Psoas muscle (tissue), 8 donors: ENCODE results near the gene ZNF737. TPM values are rescaled to one million over a fixed set of nuclear protein-coding genes. Genes with fewer than 3 reads are reported as not detected.
"Not testable (repeated sequence)": the region's sequence is repeated elsewhere in the genome, so short reads cannot be mapped to it uniquely, and the experiment has no call there.

Experiments
- ATAC-seq, 4 donors: fragments of 200-7000 bp; cut with Tn5 transposase; one replicate each; pipeline ENCODE4 v1.9.1; 2020; ENCODE audit warnings: moderate library complexity in 3 of 4, mild to moderate bottlenecking in 2 of 4
- DNase-seq, 2 donors: peaks; one replicate each; pipeline ENCODE4 v3.0.0-alpha.2; 2020
- H3K27ac ChIP-seq: fragments of 200-600 bp; one replicate; pipeline ENCODE4 v1.8.0; 2022
- H3K27me3 ChIP-seq, 3 donors: fragments of 200-600 bp in 1 of 3; one replicate each; pipeline versions ENCODE4 v1.6.1 to v1.8.0; 2013 to 2022; ENCODE audit warnings: low read length in 2 of 3, mild to moderate bottlenecking in 2 of 3, moderate library complexity in 1 of 3; ENCODE audit not compliant: insufficient read depth in 3 of 3
- H3K36me3 ChIP-seq, 2 donors: fragments of 200-600 bp in 1 of 2; one replicate each; pipeline versions ENCODE4 v1.6.1 to v1.8.0; 2013 to 2022; ENCODE audit warnings: low read depth in 1 of 2, mild to moderate bottlenecking in 1 of 2, moderate library complexity in 1 of 2; ENCODE audit not compliant: insufficient read depth in 1 of 2
- H3K4me1 ChIP-seq: fragments of 200-600 bp; one replicate; pipeline ENCODE4 v1.8.0; 2022
- H3K4me3 ChIP-seq: fragments of 200-600 bp; one replicate; pipeline ENCODE4 v1.8.0; 2022; ENCODE audit warnings: mild to moderate bottlenecking
- H3K9me3 ChIP-seq: fragments of 200-600 bp; one replicate; pipeline ENCODE4 v1.8.0; 2022
- WGBS, 3 donors: extraction: QIAGEN DNeasy Blood & Tissue Kit; methylation state at CpG; one replicate each; pipeline versions ENCODE4 v1.1.6 to v1.1.7; 2013; 5-methylcytosine and 5-hydroxymethylcytosine counted together
- intact Hi-C, 2 donors: fragments of 100-400 bp; cut with DNase I; formaldehyde crosslinking; loops; one replicate each; pipeline versions ENCODE4 v1.11.0 to v1.14.2; 2022
- long read RNA-seq, 2 donors: library from polyadenylated mRNA; unstranded; transcript quantifications; one replicate each; pipeline ENCODE4 v2.0.0, GENCODE V29; 2021
- polyA plus RNA-seq, 3 donors: library from polyadenylated mRNA; stranded (reverse); fragments of 200-250 nt; gene quantifications; one replicate each; pipeline ENCODE4 v1.2.3, GENCODE V29; 2013
- total RNA-seq, 4 donors: library from RNA; stranded (reverse); fragmentation: NEBNext Ultra II Directional in 2 of 4; extraction: Animal tissue kit (Norgen Biotek cat#: 25700) in 2 of 4; gene quantifications; one replicate each; pipeline versions ENCODE4 v1.2.1 to v1.2.4, GENCODE V29; 2021 to 2023
- TF ChIP-seq, protein P1 (sequence below): fragments of 200-600 bp; IDR thresholded peaks from one replicate; pipeline ENCODE4 v1.8.0; 2022; ENCODE audit warnings: antibody characterized with exemption
- donor health status: healthy with polysubstance abuse.
- donor health status: DM: no; HTN: no; CAD: no; lungs with moderate emphysema.
- donor health status: Bipolar disorder and iron deficiency.
- donor health status: healthy.
- donor health status: DM: yes; HTN: yes; CAD: no.
- donor health status: DM: no; HTN: no; CAD: no.
- donor health status: DM: no; HTN: no; CAD: no.
- donor health status: DM: yes; HTN: yes; CAD: no.

Gene ZNF737
- 1 to 10 TPM; 2.2 to 4.3 (median 2.8) TPM for total RNA-seq
- 1 to 10 TPM in 1 of 3 donors, under 1 TPM in 2; 0.45 to 4.4 (median 0.96) TPM for polyA plus RNA-seq
- long read RNA-seq, donor 1, partial matches to known transcripts = 0 of 1 reads
- long read RNA-seq, donor 1, other reads (novel, unspliced or antisense) = 1 of 1 reads
- long read RNA-seq, donor 2, partial matches to known transcripts = 0 of 2 reads
- long read RNA-seq, donor 2, other reads (novel, unspliced or antisense) = 0 of 2 reads

DNA sequence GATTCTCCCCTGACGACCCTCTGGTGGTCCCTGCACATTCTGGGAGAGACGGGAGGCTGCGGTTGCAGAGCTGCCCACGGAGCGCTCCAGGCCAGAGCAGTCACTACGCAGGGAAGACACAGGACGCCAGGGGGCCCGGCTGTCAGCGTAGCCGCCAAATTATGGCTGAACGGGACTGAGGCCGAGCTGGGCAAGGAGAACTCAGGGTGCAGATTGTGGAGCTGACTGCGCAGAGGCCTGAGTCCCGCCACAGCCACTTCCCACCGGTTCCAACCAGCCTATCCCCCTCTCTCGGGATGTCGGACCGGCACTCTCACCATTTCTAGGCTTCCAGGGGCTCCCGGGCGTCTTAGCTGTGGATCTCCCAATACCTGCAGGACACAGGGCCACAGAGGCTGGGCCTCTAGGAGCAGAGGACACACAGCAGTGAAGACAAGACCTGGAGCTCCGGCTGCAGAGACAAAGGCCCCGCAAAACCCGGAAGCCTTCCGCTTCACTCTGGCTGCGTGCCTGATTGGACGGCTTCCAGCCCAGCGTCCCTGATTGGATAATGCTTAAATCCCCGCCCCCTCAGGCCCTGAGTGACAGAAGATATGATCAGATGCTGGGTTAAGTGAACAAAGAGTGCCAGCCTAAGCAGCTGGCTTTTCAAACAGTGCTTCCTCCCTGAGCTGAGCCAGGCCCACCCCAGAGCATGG is at the start of gene ZNF737:
Gene ZNF737 (minus strand): TSS at position 461 of the 698 bp plus-strand sequence. CDS start 141 bp downstream, at position 320.
- Histone ChIP-seq H3K27ac (peak within 1 kb of the TSS; percentile 72), H3K27me3 (no peaks in the 10 kb centered on the region), H3K4me1 (peaks cover 8% of the 10 kb centered on the region), H3K4me3 (peak within 1 kb of the TSS; percentile 92), H3K36me3 (no peaks in the 10 kb centered on the region), H3K9me3 (peaks cover 8% of the 10 kb centered on the region)
- intact Hi-C loops = loop anchor here in 1 of 2 donors (2.0 to 10.0 kb wide), 2 partner anchors 99 to 209 kb away; partner anchors contain the start of gene ZNF66
- DNase-seq = peak; percentile 95 to 97
- TF ChIP-seq, protein P1, sequence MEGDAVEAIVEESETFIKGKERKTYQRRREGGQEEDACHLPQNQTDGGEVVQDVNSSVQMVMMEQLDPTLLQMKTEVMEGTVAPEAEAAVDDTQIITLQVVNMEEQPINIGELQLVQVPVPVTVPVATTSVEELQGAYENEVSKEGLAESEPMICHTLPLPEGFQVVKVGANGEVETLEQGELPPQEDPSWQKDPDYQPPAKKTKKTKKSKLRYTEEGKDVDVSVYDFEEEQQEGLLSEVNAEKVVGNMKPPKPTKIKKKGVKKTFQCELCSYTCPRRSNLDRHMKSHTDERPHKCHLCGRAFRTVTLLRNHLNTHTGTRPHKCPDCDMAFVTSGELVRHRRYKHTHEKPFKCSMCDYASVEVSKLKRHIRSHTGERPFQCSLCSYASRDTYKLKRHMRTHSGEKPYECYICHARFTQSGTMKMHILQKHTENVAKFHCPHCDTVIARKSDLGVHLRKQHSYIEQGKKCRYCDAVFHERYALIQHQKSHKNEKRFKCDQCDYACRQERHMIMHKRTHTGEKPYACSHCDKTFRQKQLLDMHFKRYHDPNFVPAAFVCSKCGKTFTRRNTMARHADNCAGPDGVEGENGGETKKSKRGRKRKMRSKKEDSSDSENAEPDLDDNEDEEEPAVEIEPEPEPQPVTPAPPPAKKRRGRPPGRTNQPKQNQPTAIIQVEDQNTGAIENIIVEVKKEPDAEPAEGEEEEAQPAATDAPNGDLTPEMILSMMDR = peak; percentile 46
- peak; percentile 96 to 99 (median 98) for ATAC-seq
- WGBS, 3 donors = 0% methylated on average over 28 of the region's 28 CpGs

DNA sequence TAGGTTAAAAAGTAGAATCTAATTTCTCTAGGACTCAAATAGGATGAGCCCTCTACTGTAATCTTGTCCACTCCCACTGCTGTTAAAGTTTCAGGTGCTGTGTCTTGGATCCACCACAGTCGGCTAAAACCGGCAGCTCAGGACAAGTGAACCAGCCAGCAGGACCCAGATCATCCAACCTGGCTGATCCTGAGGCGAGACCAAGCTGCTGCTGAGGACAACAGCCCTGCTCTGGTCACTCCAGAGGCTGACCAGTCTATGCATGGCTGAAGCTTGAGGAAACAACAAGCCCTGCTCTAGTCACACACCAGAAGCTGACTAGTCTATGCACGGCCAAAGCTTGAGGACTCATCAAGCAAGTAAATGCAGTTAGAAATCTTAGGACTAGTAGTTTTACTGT is 49.4 kb upstream of the ZNF737 start:
- intact Hi-C loops, DNase-seq, ATAC-seq, H3K36me3 ChIP-seq, H3K4me3 ChIP-seq, H3K27me3 ChIP-seq, H3K4me1 ChIP-seq, H3K27ac ChIP-seq: not testable (repeated sequence)
- peaks cover 12% of the 10 kb centered on the region for H3K9me3 ChIP-seq
- WGBS, 3 donors = 79 to 89% (median 82%) methylated on average over 4 of the region's 4 CpGs

DNA sequence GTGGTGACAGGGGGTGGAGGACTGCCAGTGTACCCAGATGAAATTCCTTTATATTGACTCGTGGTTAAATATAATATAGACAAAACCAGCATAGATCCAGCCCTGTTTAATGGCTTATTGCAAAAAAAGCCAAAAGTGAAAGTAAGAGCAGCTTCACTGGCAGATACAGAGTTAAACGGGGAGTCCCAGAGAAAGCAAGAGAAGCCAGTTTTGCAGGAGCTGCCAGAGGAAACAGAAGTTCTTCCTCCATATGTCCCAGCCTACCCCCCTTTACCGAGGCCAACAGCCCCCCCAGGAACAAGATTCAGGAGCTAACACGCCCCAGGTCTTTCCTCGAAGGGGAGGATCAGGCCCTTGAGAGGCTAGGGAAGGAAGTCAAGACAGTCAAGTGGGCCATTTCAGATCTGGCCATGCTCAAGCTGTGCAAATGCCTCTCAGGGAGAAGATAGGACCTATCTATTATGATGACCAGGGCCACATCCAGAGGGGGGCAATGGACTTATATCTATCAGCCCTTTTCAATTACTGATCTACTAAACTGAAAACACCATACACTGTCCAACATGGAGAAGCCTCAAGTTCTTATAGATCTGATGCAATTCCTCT is 47.2 kb upstream of the ZNF737 start:
- Histone ChIP-seq H3K27me3 (no peaks in the 10 kb centered on the region), H3K4me3 (no peak overlapping the region), H3K4me1 (no peaks in the 10 kb centered on the region), H3K27ac (no peak overlapping the region), H3K9me3 (peaks cover 13% of the 10 kb centered on the region), H3K36me3 (no peaks in the 10 kb centered on the region)
- TF ChIP-seq, protein P1 = no peak
- intact Hi-C loops = no loop called here
- no peak for ATAC-seq
- DNase-seq = no peak
- WGBS, 3 donors = 48 to 54% (median 52%) methylated on average over 5 of the region's 5 CpGs

DNA sequence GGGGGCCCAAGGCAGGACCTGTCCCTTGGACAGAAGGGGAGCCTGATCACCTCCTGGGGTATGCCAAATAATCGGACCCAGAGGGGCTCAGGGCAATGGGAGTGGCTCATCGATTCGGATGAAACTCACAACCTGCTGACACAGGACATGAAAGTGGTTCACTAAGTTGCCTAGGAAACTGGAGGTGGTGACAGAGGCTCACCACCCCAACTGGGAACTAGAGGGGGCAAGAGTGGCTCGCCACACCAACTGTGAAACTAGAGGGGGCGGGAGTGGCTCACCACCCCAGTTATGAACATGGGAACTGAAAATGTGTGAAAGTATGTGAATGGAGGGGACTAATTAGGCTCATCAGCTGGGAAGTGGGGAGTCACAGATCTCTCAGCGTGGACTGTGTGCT is 46.3 kb upstream of the ZNF737 start:
- 69 to 87% (median 82%) methylated on average over 6 of the region's 6 CpGs for WGBS, 3 donors
- TF ChIP-seq, protein P1 = no peak
- H3K27ac ChIP-seq = no peak overlapping the region
- H3K27me3 ChIP-seq = no peaks in the 10 kb centered on the region
- intact Hi-C loops = no loop called here
- H3K4me1 ChIP-seq = no peaks in the 10 kb centered on the region
- no peak for DNase-seq
- no peaks in the 10 kb centered on the region for H3K36me3 ChIP-seq
- no peak overlapping the region for H3K4me3 ChIP-seq
- peaks cover 13% of the 10 kb centered on the region for H3K9me3 ChIP-seq
- ATAC-seq = no peak

DNA sequence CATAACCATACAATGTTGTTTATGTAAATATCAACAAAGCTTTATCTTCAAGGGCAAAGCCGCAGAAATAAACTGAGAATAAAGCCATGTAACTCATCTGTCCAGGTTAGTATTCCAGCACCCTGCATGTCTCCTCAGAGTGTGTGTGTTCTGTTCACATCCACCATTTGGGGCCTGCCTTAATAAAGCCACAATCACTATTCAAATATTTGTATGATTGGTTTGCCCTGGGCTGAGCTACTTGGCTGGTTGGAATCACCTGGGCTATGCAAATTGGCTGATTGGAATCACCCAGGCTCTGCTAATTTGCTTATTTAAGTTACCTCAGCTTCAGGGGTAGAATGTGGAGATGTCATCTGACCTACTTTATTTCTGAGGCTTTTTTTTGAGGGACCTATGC is 42.4 kb upstream of the ZNF737 start:
- 0 to 100% (median 95%) methylated on average over 1 of the region's 1 CpG for WGBS, 3 donors
- H3K4me3 ChIP-seq = no peak overlapping the region
- no peaks in the 10 kb centered on the region for H3K36me3 ChIP-seq
- H3K27ac ChIP-seq = no peak overlapping the region
- peaks cover 22% of the 10 kb centered on the region for H3K9me3 ChIP-seq
- TF ChIP-seq, protein P1 = no peak
- no peak for ATAC-seq
- no peaks in the 10 kb centered on the region for H3K27me3 ChIP-seq
- intact Hi-C loops = no loop called here
- no peak for DNase-seq
- no peaks in the 10 kb centered on the region for H3K4me1 ChIP-seq
